Epithelial cell of esophagus (primary cell): ENCODE data around the gene TNFRSF25.

ENCODE experiments used
- DNase-seq: peaks from one replicate; pipeline ENCODE4 v3.0.0; 2010; ENCODE audit warnings: low read depth
- H3K4me3 ChIP-seq: 2 replicates; pipeline ENCODE4 v1.5.1; 2011; ENCODE audit warnings: mild to moderate bottlenecking, low read length, control low read depth
- TF ChIP-seq, protein P1 (sequence below): IDR thresholded peaks from 2 replicates; pipeline ENCODE4 v1.5.1; 2011; ENCODE audit warnings: low read depth, mild to moderate bottlenecking, low read length, control low read depth, inconsistent platforms; ENCODE audit not compliant: insufficient read depth; ENCODE audit errors: missing control alignments

TNFRSF25 gene

GRCh38 chr1:6510493-6510892 lies 44.5 kb upstream of the TNFRSF25 start:
- H3K4me3 ChIP-seq, result no peak overlapping the region
- DNase-seq, result no peak
- TF ChIP-seq, protein P1, sequence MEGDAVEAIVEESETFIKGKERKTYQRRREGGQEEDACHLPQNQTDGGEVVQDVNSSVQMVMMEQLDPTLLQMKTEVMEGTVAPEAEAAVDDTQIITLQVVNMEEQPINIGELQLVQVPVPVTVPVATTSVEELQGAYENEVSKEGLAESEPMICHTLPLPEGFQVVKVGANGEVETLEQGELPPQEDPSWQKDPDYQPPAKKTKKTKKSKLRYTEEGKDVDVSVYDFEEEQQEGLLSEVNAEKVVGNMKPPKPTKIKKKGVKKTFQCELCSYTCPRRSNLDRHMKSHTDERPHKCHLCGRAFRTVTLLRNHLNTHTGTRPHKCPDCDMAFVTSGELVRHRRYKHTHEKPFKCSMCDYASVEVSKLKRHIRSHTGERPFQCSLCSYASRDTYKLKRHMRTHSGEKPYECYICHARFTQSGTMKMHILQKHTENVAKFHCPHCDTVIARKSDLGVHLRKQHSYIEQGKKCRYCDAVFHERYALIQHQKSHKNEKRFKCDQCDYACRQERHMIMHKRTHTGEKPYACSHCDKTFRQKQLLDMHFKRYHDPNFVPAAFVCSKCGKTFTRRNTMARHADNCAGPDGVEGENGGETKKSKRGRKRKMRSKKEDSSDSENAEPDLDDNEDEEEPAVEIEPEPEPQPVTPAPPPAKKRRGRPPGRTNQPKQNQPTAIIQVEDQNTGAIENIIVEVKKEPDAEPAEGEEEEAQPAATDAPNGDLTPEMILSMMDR, result no peak

DNA sequence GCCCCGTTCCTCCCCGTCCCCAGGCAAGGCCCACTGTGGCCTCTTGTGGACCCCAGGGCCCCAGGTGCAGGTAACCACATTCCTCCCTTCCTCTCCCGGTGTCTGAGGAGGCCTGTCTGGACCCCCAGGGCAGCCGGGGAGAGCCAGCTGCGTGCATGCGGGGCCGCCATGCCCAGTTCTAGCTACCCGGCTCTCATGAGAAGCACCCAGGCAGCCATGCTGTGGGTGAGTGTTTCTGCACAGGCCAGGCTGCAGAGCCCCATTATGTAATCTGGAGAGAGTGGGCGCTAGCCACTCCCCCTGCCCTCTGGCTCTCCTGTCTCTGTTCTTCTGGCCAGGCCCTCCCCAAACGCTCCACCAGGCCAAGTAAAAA lies 43.9 kb upstream of the TNFRSF25 start:
- DNase-seq, result no peak
- TF ChIP-seq, protein P1, result no peak
- no peak overlapping the region for H3K4me3 ChIP-seq

- TF ChIP-seq, protein P1, result no peak
- no peak for DNase-seq
- H3K4me3 ChIP-seq, result no peak overlapping the region
These were observed 43.4 kb upstream of the TNFRSF25 start for GRCh38 chr1:6509220-6509918.

- TF ChIP-seq, protein P1, result no peak
- no peak overlapping the region for H3K4me3 ChIP-seq
- no peak for DNase-seq
These were observed 42.8 kb upstream of the TNFRSF25 start for GRCh38 chr1:6508816-6509189.

DNA sequence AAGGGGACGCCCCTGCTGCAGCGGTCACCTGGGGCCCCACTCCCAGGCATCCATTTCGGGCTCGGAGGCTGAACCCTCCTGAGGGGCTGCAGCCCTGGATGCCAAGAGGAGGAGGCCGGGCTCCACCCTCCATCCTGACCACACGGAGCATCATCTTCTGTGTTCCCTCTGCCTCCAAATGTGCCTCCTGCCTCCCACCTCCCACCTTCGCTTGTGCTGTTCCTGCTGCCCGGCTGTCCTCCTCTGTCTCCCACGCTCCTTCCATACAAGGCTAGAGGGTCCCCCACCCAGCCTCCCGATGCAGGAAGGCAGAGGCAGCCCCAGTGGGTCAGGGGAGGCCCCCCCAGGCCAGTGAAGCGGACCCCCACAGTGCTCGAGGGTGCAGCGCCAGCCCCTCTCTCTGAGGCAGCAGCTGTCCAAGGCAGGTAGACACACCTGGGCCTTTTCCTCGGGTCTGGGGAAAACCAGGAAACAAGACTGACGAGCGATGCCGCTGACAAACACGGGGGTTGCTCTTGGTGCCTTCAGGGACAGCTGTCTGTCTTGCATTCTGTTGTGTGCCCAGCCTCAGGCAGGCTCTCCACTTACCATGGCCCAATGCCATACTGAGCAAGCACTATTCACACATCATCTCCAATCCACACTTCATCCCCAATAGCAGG lies 42.3 kb upstream of the TNFRSF25 start:
- H3K4me3 ChIP-seq, result no peak overlapping the region
- no peak for DNase-seq
- TF ChIP-seq, protein P1, result no peak

- H3K4me3 ChIP-seq, result no peak overlapping the region
- TF ChIP-seq, protein P1, result no peak
- no peak for DNase-seq
These were observed 41.5 kb upstream of the TNFRSF25 start for GRCh38 chr1:6507461-6507911.
